Stimulated activated CD4-positive, alpha-beta T cell treated with anti-CD3 and anti-CD28 coated beads, Interleukin-15, amount 100 ng/mL, for 1 hour (primary cell): ENCODE measurements around the gene PDPK1.
"Not testable (repeated sequence)": the region's sequence is repeated elsewhere in the genome, so short reads cannot be mapped to it uniquely, and the experiment has no call there.

Source experiments
- DNase-seq, 2 donors: peaks; one replicate each; pipeline ENCODE4 v3.0.0-alpha.2; 2020; ENCODE audit warnings: low read depth in 1 of 2, low spot score in 1 of 2

The PDPK1 gene

GRCh38 chr16:2523801-2524231 lies 14.0 kb upstream of the PDPK1 start:
- no peak for DNase-seq

DNA sequence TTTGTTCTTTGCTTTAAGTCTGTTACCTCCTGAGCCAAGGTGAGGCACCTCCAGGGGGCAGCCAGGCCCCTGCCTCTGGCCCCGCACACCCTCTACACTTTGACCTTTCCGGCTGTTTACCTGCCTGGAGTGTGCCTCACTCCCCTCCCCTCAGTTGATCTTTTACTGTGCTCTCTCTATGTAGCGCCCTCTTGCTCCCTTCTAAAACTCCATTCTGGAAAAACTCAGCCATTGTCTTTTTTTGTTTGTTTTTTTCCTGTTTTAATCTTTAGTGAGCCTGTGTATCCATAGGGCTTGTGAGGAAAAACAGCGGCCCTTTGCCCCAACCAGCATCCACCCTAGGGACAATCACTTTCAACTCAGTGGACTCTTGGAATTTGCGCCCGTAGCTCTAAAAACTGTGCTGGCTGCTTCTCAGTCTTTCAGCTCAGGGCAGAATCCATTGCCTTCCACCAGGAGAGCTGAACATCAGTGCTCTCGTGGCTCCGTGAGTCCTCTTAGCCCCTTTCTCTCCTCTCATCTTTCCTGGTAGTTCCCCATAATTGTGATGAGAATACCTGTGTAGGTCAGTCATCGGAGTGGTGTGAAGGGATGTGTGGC lies 13.4 kb upstream of the PDPK1 start:
- DNase-seq = no peak

- DNase-seq = no peak
Measured at GRCh38 chr16:2526135-2526534, 11.7 kb upstream of the PDPK1 start.

GRCh38 chr16:2527071-2527783 lies 10.6 kb upstream of the PDPK1 start:
- no peak for DNase-seq

DNA sequence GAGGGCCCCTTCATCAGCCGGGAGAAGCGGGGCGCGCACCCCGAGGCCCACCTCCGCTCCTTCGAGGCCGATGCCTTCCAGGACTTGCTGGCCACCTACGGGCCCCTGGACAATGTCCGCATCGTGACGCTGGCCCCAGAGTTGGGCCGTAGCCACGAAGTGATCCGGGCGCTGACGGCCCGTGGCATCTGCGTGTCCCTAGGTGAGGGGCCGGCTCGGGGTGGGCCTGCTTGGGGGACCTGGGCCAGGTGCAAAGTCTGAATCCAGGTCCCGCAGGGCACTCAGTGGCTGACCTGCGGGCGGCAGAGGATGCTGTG lies 10.1 kb upstream of the PDPK1 start:
- no peak for DNase-seq

GRCh38 chr16:2528161-2529060 lies 9.4 kb upstream of the PDPK1 start:
- no peak for DNase-seq

GRCh38 chr16:2529061-2529931 lies 8.5 kb upstream of the PDPK1 start:
- DNase-seq = no peak

- DNase-seq = no peak
Measured at GRCh38 chr16:2529961-2530628, 7.7 kb upstream of the PDPK1 start.

GRCh38 chr16:2530629-2531318 lies 7.0 kb upstream of the PDPK1 start:
- no peak for DNase-seq

- no peak for DNase-seq
Measured at GRCh38 chr16:2531371-2531695, 6.5 kb upstream of the PDPK1 start, which contains the start of gene CEMP1. TSS of gene CEMP1 (minus strand) at chr16:2531408. CDS start at chr16:2531073, 335 bp downstream.

DNA sequence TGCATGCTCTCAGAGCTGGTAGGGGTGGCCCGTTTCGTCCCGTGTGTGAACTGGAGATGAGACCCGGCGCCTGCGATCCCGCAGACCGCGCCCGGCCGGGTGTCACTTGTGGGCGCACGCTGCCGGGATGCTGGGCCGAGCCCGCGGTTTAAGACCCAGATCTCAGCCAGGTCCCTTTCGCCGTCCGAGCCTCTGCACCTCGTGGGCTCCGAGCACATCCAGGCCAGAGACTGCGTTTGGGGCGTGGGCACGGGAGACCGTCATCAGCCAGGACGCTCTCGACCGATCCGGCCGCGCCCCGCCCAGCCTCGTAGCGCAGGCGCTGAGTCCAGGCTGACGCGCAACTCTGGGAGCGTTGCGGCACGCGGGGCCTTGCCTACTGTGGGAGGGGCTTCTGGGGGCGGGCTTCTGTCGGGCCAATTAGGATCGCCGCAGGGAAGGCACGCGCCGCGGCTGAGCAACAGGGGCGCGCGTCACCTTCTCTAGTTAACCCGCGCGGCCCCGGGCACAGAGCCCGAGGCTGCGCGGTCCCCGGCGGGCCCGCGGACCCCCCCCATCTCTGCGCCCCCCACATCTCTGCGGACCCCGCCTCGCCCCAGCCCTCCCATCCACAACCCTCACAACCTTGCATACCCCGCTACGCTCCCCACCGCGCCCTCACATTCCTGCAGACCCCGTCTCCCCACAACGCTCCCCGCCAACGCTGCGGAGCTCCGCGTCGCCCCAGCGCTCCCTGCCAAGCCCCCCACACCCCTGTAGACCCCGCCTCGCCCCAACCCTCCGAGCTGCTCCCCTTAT lies 5.9 kb upstream of the PDPK1 start:
- peak; percentile 93 to 94 for DNase-seq

- DNase-seq = no peak
Measured at GRCh38 chr16:2532494-2533141, 5.2 kb upstream of the PDPK1 start.

DNA sequence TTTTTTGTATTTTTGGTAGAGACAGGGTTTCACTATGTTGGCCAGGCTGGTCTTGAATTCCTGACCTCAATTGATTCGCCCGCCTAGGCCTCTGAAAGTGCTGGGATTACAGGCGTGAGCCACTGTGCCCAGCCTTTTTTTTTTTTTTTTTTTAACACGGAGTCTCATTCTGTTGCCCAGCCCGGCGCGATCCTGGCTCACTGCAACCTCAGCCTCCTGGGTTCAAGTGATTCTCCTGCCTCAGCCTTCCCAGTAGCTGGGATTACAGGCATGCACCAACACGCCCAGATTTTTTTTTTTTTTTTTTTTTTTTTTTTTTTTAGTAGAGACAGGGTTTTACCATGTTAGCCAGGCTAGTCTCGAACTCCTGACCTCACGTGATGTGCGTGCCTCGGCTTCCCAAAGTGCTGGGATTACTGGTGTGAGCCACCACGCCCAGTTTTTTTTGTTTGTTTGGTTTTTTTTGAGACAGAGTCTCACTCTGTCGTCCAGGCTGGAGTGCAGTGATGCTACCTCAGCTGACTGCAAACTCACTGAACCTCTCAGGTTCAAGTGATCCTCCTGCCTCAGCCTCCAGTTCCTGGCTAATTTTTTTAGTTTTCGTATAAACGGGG lies 4.6 kb upstream of the PDPK1 start:
- not testable (repeated sequence) for DNase-seq

DNA sequence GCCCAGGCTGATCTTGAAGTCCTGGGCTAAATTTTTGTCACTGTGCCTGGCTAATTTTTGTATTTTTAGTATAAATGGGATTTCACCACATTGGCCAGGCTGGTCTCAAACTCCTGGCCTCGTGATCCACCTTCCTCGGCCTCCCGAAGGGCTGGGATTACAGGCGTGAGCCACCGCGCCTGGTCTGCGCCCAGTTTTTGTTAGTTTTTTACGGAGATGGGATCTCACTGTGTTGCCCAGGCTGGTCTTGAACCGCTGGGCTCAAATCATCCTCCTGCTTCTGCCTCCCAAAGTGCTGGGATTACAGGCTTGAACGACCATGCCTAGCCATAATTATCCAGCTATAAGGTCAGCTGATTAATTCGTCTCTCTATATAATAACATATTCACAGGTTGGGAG lies 3.9 kb upstream of the PDPK1 start:
- DNase-seq = no peak

GRCh38 chr16:2534335-2534734 lies 3.5 kb upstream of the PDPK1 start:
- not testable (repeated sequence) for DNase-seq

- no peak for DNase-seq
Measured at GRCh38 chr16:2535625-2536013, 2.2 kb upstream of the PDPK1 start.

GRCh38 chr16:2539192-2539844 lies 1.5 kb downstream of the PDPK1 start:
- not testable (repeated sequence) for DNase-seq
